C4-2B (cell line): Measurements from ENCODE around the gene ANKMY1.

ENCODE experiments used
- CTCF ChIP-seq: fragments of 450-650 bp; conservative IDR thresholded peaks from 2 replicates; pipeline ENCODE4 v1.5.1; 2017; ENCODE audit warnings: mild to moderate bottlenecking
- ZFX ChIP-seq: fragments of 450-650 bp; IDR thresholded peaks from 2 replicates; pipeline ENCODE4 v1.6.1; 2017

- no peak for TF ChIP-seq CTCF
- TF ChIP-seq ZFX, result no peak
Observed at GRCh38 chr2:240584486-240585031, 26.8 kb upstream of the ANKMY1 start.
